ENCODE results near the gene REG3A.

REG3A gene

GRCh38 chr2:79159653-79160052 lies at the start of gene REG3A:
REG3A (minus strand) TSS chr2:79159753; CDS start chr2:79159405, 348 bp downstream.
- DNase-seq (ENCODE audit: low read depth in 2 of 2) = no peak

- DNase-seq (ENCODE audit: low read depth in 2 of 2) = no peak
Measured at GRCh38 chr2:79200762-79201161, 41.2 kb upstream of the REG3A start.

GRCh38 chr2:79191816-79192215 lies 32.3 kb upstream of the REG3A start:
- no peak for DNase-seq (ENCODE audit: low read depth in 2 of 2)

GRCh38 chr2:79191081-79191480 lies 31.5 kb upstream of the REG3A start:
- no peak for DNase-seq (ENCODE audit: low read depth in 2 of 2)

GRCh38 chr2:79189465-79189864 lies 29.9 kb upstream of the REG3A start:
- no peak for DNase-seq (ENCODE audit: low read depth in 2 of 2)

GRCh38 chr2:79181617-79182016 lies 22.1 kb upstream of the REG3A start:
- DNase-seq (ENCODE audit: low read depth in 2 of 2) = no peak

- DNase-seq (ENCODE audit: low read depth in 2 of 2) = no peak
Measured at GRCh38 chr2:79180092-79180491, 20.5 kb upstream of the REG3A start.

- no peak for DNase-seq (ENCODE audit: low read depth in 2 of 2)
Measured at GRCh38 chr2:79179036-79179435, 19.5 kb upstream of the REG3A start.

- no peak for DNase-seq (ENCODE audit: low read depth in 2 of 2)
Measured at GRCh38 chr2:79178076-79178674, 18.6 kb upstream of the REG3A start.

- no peak for DNase-seq (ENCODE audit: low read depth in 2 of 2)
Measured at GRCh38 chr2:79171348-79171958, 11.9 kb upstream of the REG3A start.

GRCh38 chr2:79162801-79163200 lies 3.2 kb upstream of the REG3A start:
- DNase-seq (ENCODE audit: low read depth in 2 of 2) = no peak

GRCh38 chr2:79162132-79162531 lies 2.6 kb upstream of the REG3A start:
- DNase-seq (ENCODE audit: low read depth in 2 of 2) = no peak

- DNase-seq (ENCODE audit: low read depth in 2 of 2) = no peak
Measured at GRCh38 chr2:79159030-79159429, 523 bp downstream of the REG3A start.

- no peak for DNase-seq (ENCODE audit: low read depth in 2 of 2)
Measured at GRCh38 chr2:79155826-79156476, 3.6 kb downstream of the REG3A start.

- DNase-seq (ENCODE audit: low read depth in 2 of 2) = no peak
Measured at GRCh38 chr2:79139423-79139822, 20.1 kb downstream of the REG3A start.

GRCh38 chr2:79138385-79138784 lies 21.2 kb downstream of the REG3A start:
- no peak for DNase-seq (ENCODE audit: low read depth in 2 of 2)

- no peak for DNase-seq (ENCODE audit: low read depth in 2 of 2)
Measured at GRCh38 chr2:79131687-79132086, 27.9 kb downstream of the REG3A start.

- no peak for DNase-seq (ENCODE audit: low read depth in 2 of 2)
Measured at GRCh38 chr2:79129804-79130203, 29.7 kb downstream of the REG3A start.

GRCh38 chr2:79129260-79129659 lies 30.3 kb downstream of the REG3A start:
- no peak for DNase-seq (ENCODE audit: low read depth in 2 of 2)

- no peak for DNase-seq (ENCODE audit: low read depth in 2 of 2)
Measured at GRCh38 chr2:79128406-79128805, 31.1 kb downstream of the REG3A start.

GRCh38 chr2:79125721-79125985 lies 33.9 kb downstream of the REG3A start:
- DNase-seq (ENCODE audit: low read depth in 2 of 2) = no peak

GRCh38 chr2:79124907-79125720 lies 34.4 kb downstream of the REG3A start:
- DNase-seq (ENCODE audit: low read depth in 2 of 2) = no peak

- no peak for DNase-seq (ENCODE audit: low read depth in 2 of 2)
Measured at GRCh38 chr2:79122676-79123075, 36.9 kb downstream of the REG3A start.
